Inflammatory macrophage (primary cell): ENCODE measurements around the gene TCF20.

Experiments used
- DNase-seq, 2 donors: peaks; one replicate each; pipeline ENCODE4 v3.0.0-alpha.2; 2020 to 2022
- total RNA-seq, 18 experiments: gene quantifications; one replicate each; lab custom pipeline; 2026; ENCODE audit warnings: mixed read lengths in 6 of 18, inconsistent platforms in 2 of 18; lab: John Stamatoyannopoulos, UW

The TCF20 gene
- total RNA-seq, result 37.0 to 67.0 (median 49.0) reads per million in 18 experiments

- peak; percentile 62 to 79 for DNase-seq
Measured at GRCh38 chr22:42270510-42271190, at the start of gene TCF20. TSS of gene TCF20 (minus strand) at chr22:42270653. CDS start at chr22:42215305, 55,348 bp downstream.

DNA sequence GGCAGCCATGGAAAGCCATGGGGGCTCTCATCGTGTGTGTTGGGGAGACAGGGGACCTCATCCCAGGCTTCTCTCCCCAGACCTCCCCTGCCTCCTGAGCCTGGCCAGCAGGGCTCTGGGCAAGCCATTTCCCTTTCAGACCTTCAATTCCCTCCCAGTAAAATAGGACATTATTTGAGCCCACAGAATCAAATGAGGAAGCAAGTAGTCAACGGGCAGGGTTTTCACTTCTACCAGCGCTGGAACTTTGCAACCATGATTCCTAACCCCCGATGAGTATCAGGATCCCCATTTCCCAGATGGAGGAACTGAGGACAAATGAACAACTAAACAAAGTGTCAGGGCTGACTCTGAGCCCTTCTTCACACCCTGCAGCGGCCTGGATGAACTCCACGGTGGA is 48.9 kb upstream of the TCF20 start:
- peak; percentile 10 for DNase-seq

GRCh38 chr22:42318967-42319366 is 48.5 kb upstream of the TCF20 start:
- no peak for DNase-seq

GRCh38 chr22:42317691-42318547 is 47.5 kb upstream of the TCF20 start:
- no peak for DNase-seq

GRCh38 chr22:42317008-42317407 is 46.6 kb upstream of the TCF20 start:
- DNase-seq, result no peak

- DNase-seq, result no peak
Measured at GRCh38 chr22:42315392-42315756, 44.9 kb upstream of the TCF20 start.

DNA sequence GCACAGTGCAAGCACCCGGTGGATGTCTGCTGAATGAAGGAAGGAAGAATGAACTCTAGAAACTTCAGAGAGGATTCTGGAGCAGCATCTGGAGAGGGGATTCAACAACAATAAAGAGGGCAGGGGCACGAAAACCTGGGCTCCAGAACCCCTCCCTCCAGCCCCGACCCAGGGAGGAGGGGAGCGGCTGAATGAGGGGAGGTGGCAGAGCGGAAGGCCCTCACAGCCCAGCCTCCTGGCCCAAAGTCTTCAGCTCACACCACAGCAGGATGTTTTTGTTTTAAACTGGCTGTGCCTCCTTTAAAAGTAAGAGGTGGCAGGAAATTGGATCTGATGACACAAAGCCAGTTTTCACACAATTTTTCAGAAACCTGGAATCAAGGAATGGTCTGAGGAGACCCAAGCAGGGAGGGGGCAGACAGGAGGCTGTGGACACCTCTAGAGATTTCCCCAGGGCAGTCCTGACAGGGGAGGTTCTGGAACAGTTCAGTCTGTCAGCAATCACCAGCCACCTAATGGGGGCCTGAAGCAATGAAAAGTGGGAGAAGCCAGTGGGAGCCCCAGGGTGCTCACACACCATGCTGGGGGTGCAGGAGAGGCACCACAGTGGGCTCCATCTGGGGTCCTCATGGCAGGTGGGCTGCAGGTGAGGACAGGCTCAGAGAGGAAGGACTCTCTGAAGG is 44.4 kb upstream of the TCF20 start:
- DNase-seq, result no peak

DNA sequence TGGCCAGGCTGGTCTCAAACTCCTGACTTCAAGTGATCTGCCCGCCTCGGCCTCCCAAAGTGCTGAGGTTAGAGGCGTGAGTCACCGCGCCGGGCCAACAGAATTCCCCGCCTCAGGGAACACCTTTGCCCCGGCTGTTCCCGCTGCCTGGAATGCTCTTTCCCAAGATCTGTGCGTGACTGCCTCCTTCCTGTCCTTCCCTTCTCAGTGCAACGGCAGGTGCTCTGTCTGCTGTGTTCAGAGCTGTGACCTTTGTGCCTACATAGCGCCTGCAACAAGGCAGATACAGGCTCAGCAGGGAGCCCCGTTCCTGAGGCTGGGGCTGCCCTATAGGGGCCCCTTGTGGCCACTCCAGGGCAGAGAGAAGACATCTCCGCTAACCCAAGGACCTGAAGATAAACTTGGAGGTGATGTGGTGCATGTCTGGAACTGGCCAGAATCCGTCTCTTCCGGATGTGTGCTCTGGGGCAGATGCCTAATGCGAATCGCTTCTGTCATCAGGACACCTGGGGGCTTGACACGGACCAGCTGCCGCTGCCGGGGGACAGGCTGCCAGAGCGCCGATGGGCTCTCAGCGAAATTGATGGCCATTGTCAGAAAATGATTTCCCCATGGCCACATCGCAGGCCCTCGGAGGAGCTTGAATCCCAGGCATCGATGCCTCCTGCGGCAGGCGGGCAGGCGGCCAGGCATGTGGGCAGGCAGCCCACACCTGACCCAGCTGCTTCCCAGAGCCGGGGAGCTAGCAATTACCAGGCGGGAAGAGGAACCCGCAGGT is 43.5 kb upstream of the TCF20 start:
- peak; percentile 37 to 43 for DNase-seq

DNA sequence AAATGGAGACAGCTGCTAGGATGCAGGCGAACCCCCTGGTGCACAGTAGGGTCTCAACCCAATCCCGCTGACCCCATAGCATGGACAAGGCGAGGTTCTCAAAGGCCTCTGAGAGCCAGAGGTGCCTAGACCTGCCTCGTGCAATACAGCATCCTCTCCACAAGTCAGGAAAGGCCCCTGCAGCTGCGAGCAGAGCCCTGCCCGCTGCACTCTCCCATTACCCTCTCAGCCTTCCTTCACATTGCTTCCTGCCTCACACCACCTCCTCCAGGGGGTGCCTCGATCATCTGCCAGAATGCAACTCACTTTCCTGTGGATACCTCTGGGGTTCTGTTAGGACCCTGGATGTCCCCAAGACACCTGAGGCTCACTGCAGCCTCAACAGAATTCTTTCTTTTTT is 42.8 kb upstream of the TCF20 start:
- DNase-seq, result no peak

GRCh38 chr22:42310291-42311015 is 40.0 kb upstream of the TCF20 start:
- DNase-seq, result no peak

- no peak for DNase-seq
Measured at GRCh38 chr22:42309865-42310264, 39.4 kb upstream of the TCF20 start.

DNA sequence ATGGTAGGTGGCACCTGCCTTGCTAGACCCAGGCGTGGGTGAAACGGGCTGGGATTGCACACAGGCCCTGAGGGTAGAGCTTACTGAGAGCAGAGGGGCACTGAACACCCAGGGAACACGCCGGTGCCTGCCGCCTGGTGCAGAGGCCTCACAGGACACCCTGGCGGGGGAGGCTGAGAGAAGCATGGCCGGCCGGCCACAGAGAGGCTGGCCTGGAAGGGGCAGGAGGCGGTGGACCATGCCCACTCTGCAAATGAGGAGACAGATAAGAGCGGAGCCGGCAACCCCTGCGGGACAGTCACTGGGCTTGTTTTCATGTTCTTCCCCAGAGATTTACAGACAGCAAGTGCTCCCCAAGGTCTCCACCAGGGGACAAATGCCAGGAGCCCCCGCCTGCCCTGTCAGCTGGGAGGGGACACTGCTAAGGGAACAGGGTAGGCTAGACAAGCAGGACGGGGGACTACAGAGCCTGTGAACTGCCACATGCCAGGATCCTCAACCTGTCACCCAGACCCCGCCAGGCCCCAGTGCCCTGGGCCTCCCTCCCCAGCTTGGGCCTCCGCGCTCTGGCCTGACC is 38.5 kb upstream of the TCF20 start:
- no peak for DNase-seq

DNA sequence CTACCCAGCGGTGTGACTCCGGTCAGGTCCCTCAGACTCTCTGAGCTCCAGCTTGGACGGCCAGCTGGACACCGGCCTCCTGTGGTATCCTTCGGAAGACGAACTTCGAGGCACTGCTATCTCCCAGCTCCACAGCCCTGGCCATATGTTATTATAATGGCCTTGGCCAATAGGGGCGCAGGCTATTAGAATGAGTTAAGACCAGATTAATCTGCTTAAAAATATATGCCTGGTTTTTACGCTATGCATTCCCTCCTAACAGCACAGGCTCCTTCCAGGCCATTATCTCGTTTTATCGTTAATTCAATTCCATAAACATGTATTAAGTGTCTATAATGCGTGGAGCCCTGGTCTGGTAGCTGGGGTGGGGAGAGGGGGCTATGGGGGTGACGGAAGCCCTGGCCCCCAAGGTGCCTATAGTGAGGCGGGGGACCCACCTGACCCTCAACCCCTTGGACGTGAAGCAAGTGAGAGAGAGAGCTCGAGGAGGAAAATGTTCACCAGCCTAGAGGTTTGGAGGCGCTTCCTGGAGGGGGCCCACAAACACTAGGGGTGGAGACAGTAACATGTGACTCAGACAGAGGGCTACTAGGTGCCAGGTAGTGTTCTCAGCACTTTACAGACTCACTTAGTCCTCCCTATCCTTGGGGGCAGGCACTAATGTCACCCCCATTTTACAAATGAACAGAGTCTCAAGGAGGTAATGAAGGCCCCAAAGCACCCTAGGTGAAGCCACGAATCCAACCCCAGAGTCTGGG is 37.5 kb upstream of the TCF20 start:
- no peak for DNase-seq

- no peak for DNase-seq
Measured at GRCh38 chr22:42306010-42306409, 35.6 kb upstream of the TCF20 start.

DNA sequence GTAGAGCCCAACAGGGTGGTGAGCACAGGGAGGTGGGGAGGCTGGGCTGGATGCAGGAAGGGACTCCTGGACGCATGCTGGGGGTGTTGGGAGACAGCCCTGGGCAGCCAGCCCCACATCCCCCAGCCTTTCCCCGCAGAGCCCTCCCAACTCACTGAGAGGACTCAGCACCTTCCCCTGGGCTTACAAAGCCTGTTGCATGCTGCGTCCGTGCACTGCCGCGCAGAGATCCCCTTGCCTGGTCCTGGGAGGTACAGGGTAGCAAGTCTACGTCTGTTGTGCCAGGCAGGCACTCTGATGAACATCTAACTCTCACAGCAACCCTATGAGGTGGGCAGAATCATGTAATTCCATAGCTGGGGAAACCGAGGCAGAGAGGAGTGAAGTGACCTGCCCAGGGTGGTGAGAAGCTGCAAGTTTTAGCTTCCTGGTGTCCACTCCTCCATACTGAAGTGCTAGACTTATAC is 33.9 kb upstream of the TCF20 start:
- DNase-seq, result no peak

- no peak for DNase-seq
Measured at GRCh38 chr22:42303396-42304323, 33.2 kb upstream of the TCF20 start.

DNA sequence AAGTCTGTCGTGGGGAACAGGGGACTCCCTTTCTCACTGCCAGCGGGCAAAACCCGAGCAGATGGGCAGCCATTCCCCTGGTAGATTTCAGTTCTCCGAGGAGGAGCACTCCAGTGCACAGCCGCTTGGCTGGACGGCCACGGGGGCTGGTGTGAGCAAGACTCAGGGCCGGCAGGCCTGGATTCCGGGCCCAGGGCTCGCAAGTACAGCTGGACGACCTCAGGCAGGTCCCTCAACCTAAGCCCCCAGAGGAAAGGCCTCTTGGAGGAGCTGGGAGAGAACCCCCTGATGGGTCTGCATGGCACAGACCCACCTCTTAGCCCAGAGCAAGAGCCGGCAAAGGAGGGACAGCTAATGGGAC is 31.3 kb upstream of the TCF20 start:
- DNase-seq, result no peak

DNA sequence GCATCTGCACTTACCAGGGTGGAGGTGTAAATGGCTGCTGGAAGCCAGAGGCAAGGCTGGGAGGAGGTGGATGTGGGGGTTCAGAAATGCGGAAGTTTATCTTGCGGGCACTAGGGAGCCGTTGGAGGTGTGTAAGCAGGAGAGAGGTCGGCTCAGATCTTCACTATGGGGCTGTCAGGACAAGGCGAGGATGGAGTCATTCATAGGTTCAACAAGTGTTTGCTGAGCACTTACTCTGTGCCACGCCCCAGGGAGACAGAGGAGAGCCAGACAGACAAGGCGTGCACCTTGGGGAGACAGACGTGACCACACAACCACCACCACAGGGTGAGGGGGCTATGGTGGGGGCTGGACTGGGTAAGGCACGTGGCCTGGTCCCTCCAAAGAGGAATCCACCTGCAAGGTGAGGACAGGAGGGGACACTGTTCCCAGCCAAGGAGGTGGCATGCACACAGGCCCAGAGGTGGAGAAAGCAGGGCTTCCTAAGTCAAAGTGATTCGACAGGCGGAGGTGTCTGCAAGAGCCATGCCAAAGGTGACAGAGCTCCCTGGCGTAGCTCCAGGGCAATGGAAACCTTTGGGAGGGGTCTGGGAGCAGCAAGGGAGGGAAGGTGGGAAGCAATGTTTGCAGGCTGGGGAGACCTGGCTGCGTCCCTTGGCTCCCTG is 30.8 kb upstream of the TCF20 start:
- DNase-seq, result peak in 1 of 2 donors; percentile 18
